ENCODE measurements around the gene TGFA.

The TGFA gene

DNA sequence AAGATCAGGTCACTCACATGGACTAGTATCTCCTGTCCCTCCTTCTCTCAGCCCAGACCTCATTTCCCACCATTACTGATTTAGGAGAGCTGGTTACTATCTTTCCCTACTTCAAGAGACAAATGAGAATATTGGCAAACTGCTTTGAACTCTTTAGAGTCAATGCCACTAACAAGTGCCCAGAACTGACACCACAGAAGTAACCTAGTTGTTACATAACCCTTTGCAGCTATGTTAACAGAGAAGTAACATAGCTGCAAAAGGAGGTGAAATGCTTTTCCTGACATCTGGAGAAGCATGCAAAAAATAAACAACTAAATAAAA lies 30.0 kb downstream of the TGFA start:
- DNase-seq = no peak

DNA sequence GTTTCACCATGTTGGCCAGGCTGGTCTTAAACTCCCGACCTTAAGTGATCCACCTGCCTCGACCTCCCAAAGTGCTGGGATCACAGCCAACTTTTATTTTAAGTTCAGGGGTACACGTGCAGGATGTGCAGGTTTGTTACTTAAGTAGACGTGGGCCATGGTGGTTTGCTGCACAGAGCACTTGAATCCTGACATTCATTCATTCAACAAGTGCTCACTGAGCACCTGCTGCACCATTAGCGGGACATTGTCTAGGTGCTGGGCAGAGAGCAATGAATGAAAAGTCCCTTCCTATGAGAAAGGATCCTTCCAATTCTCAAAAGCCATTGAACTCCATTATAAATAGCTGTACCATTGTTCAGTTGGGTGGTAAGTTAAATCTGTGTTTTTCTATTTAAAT lies 31.0 kb downstream of the TGFA start:
- DNase-seq = no peak

DNA sequence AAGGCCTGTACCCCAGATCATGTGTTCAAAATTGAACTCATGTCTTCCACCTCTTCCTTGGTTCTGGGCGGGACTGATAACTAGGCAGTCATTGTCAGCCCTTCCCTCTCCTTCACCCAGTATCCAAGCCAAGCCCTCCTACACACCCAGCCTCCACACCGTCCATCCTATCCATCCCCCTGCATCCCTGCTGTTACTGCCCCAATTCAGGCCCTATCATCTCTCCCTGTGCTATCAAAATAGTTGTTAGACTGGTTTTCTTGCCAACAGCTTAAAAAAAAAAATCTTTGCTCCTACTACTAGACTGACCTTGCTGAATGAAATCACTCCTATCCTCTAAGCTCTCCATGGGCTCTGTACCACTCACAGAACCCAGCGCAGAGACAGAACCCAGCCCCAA lies 32.8 kb downstream of the TGFA start:
- no peak for DNase-seq

DNA sequence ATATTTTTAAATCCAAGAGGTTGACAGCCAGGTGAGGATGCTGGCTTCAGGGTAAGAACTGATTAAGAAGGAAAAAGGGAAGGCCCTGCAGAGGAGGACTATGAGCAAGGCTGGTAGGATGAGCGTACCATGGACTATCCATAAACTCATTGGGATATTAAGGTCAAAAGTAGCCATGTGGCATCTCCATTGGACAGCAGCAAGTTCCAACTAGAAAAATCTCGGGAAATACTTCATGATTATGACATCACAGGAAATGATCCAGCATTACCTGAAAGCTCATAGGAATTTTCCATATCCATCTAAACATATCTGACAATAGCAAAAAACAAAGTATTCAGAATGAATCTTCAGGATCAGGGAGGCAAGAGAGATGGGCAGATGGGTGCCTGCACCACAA lies 34.2 kb downstream of the TGFA start:
- no peak for DNase-seq

DNA sequence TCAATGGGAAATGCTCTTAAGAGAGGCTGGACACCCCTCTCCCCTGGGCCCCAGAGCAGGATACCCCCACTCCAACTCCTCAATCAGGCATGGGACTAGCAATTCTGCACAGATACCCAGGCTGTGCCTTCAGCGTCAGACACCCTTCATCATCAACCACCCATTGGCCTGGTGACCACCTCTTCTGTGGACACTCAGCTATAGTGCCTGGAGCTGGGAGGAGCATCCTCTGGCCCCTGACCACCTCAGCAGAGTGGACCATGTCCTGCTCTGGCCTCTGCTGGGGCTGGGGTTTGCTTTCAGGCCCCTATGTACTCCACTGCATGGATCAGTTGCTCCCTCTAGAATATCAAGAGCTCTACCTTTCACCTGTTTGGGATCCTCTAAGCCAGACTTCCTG lies 35.1 kb downstream of the TGFA start:
- no peak for DNase-seq

DNA sequence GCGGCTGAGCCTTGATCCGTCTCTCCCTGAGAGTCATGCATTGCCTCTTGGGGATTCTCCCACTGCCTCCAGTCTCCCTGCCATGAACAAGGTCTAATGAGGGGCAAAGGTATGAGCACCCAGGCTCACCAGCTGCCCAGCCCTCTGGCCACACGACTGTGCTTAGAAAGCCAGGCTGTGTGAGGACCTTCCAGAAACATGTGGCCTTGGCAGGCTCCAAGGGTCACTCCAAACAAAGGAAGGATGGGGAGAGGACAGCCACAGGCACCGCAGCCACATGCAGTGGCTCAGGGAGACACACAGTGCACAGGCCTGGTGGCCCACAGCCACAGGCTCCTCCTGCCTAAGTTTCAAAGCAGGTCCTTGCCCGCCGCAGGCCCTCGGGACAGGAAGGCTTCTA lies 35.8 kb downstream of the TGFA start:
- DNase-seq = no peak

DNA sequence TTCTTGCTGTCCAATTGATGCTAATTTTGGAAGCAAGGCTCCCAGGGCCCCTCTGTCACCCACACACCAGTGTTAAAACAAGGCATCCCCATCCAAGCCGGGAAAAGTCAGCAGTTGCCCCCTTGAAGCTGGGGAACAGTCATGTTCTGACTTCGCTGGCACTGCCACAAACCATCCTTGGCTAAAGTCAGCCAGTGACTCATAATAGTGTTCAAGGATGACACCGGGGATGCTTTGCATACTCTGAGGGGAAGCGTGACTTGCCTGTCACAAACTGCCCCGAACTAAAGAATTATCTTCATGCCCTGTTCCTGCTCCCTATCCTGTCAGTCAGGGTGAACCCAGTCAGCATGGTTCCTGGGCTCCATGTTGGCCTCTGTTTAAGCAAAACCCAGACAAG lies 37.0 kb downstream of the TGFA start:
- no peak for DNase-seq

DNA sequence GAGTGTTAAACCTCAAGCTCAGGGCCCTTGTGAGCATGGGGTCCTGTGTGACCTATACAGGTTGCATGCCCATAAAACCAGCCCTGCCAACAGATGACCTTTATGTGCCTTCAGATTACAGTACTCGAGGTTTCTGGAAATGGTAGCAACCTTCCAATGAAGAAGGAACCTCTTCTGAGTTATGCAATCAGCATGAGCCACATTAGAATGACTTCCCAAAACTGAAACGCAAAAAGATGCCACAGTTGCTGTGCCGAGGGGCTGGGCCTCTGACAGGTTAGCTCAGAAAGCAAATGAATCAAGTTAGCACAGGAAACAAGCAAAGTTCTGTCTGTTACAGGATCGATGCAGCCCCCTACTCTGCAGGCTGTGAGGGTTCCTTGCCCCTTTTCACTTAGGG lies 37.7 kb downstream of the TGFA start:
- DNase-seq = no peak

DNA sequence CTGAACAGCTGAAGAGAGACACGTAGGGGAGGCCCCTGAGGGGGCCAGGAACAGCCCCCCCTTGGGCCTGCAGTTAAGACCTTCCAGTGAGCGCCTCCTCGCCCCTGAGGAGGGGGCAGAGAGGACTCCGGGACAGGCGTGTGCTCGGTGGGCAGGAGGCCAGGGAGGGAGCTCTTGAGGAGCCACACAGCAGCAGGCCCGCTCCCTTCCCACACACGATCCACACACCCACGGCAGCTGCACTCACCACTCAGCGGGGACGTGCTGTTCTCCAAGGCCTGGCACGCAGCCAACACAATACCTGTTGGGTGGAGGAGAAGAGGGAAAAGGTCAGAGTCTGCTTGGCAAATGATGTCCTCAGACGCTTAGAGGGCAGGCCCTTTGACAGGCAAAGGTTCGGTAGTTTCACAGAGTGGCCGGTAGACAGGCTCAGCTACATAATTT lies 39.0 kb downstream of the TGFA start:
- DNase-seq = peak; percentile 82

GRCh38 chr2:70513738-70514137 lies 39.9 kb downstream of the TGFA start:
- no peak for DNase-seq

DNA sequence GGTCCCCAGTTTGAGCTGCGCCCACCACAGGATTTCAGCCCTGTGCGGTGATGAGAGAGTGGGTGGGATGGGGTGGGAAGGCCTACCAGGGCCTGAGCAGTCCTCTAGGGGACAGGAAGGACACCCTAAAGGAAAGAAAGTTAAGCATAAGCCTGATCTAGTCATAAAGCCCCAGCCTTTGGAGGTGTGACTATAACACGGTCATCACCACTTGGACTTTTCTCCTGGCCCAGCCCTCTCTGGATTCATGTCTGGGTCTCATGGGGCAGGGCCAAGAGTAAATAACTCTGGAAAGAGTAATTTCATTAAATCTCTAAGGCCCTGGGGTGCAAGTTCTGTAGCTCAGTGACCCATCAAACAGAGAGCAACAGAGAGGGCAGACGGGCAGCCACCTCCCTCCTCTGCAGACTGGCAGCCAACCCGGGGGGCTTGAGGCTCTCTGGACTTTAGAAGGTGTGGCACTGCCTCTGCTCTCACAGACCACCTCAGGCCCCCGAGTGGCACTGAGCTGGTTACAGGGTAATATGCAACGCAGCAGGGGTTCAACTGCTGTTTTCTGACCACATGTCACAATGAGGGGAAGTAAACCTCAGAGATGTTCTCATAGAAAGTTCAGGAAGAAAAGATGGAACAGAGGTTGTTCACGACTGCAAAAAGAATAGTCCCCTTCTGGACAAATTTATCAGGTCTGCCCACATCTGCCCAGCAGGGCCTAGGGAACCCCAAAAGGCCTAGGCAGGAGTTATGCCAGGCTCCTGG lies 41.5 kb downstream of the TGFA start:
- no peak for DNase-seq

- DNase-seq = no peak
Observed at GRCh38 chr2:70510313-70510712, 43.3 kb downstream of the TGFA start.

GRCh38 chr2:70509565-70509964 lies 44.1 kb downstream of the TGFA start:
- no peak for DNase-seq

- no peak for DNase-seq
Observed at GRCh38 chr2:70508711-70509462, 44.7 kb downstream of the TGFA start.

DNA sequence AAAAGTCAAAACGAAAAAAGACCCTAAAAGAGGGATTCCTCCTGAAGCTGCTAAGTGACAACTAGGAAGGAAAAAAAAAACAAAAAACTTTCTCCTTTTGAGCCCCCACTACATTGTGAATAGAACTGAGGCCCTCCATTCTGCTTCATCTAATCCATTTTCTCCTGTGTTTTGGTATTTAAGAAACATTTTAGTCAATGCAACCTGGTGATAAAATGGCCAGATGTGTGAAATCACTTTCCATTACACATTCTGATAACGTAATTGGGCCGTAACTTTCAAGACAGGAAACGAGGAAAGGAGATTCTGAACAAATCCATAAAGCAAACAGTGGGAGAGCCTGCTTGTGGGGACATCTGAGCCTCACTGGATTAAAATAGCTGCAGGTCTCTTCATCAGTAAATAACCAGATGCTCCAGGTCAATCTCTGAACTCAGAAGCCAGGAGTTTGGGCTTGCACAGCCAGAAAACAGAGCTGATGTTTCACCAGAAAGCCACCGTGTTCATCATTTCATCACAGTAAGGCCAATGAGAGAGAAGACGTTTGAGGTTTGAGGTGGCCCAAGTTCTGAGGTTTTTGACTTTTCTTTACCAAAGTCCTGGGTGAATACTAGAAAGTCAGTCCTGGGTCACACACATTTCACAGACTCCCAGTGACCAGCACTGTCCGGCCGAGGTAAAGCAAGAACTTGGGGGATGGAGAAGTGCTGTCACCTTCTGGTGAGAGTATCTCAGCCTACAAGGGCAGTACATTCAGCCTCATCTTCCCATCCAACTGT lies 47.8 kb downstream of the TGFA start:
- no peak for DNase-seq

GRCh38 chr2:70504750-70505149 lies 48.9 kb downstream of the TGFA start:
- no peak for DNase-seq

- DNase-seq = no peak
Observed at GRCh38 chr2:70503896-70504295, 49.7 kb downstream of the TGFA start.

DNA sequence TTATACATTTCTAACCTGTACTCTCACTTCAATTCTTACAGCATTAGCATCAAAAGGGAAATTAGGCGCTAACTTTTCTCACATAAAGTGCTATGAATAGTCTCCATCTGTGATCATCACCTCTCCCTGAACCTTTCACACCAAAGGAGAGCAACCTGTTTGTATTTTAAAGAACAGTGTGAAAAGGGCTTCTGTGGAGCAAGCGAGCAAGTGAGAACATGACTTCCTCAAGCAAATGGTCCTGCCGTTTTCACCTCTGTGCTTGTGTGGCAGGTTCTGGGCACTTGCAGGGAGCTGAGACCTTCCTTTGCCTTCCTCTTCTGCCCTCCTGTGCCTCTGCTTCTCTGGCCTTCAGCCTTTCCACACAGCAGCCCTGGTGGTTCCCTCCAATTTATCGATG lies 51.9 kb downstream of the TGFA start:
- no peak for DNase-seq

GRCh38 chr2:70501215-70501614 lies 52.4 kb downstream of the TGFA start:
- no peak for DNase-seq

- no peak for DNase-seq
Observed at GRCh38 chr2:70499253-70499652, 54.4 kb downstream of the TGFA start.

- no peak for DNase-seq
Observed at GRCh38 chr2:70498528-70498927, 55.1 kb downstream of the TGFA start.

DNA sequence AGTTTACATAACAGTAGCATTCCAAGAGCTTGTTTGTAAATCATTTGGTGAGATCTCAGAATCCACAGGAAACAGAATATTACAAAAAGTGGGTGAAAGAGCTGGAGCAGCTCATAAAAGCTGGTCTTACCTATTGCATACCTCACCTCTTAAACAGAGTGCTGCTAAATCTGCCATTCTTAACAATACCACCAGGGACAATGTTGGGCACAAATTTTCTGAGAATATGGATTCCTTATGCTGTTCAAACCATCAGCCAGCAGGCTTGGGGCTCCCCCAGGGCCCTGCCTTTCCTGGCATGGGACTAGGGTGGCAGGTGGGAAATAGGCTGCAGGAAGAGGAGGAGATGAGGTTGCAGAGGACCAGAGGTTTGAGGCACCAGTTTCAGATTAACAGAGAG lies 55.6 kb downstream of the TGFA start:
- no peak for DNase-seq

DNA sequence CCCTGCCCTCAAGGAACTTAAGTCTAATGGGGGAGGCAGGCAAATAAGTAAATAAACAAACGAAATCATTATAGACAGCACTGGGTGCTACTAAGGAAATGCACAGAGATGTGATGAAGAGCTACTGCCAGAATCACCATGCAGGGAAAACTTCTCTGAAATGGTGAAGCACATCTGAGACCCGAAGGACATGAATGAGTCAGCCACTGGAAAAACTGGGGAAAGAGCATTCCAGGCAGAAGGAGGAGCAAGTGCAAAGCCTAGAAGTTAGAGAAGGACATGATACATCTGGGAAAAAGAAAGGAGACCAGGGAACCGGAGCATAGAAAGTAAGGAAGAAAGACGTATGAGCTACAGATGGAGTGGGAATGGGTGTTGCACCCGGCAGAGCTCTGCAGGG lies 56.8 kb downstream of the TGFA start:
- DNase-seq = no peak

GRCh38 chr2:70494293-70494886 lies 59.2 kb downstream of the TGFA start:
- DNase-seq = no peak

Data from NCI-H1105 treated with DMSO at 0.1 percent for 48 hours (cell line).